GM13976 (cell line): ENCODE measurements around the gene CCL11.
"Not testable (repeated sequence)": the region's sequence is repeated elsewhere in the genome, so short reads cannot be mapped to it uniquely, and the experiment has no call there.

Source experiments
- DNase-seq: peaks from one replicate; pipeline ENCODE4 v3.0.0; 2012; ENCODE audit warnings: low spot score
- CTCF ChIP-seq: IDR thresholded peaks from 2 replicates; pipeline ENCODE4 v1.5.1; 2012; ENCODE audit warnings: borderline replicate concordance, mild to moderate bottlenecking; ENCODE audit not compliant: insufficient read depth; ENCODE audit errors: extremely low read depth, missing control alignments, control extremely low read depth
- in situ Hi-C: fragments of 300-500 bp; cut with MboI; formaldehyde crosslinking; loops from one replicate; pipeline ENCODE4 v1.12.0; 2022; ENCODE audit warnings: low sequenced_read_pairs, mixed read lengths, inconsistent platforms; ENCODE audit not compliant: unreplicated experiment

The CCL11 gene

GRCh38 chr17:34312080-34312479, 26.5 kb downstream of the CCL11 start:
- in situ Hi-C loops = no loop called here
- TF ChIP-seq CTCF = no peak
- DNase-seq = no peak

- in situ Hi-C loops = no loop called here
- no peak for DNase-seq
Observed at GRCh38 chr17:34313164-34313563, 27.6 kb downstream of the CCL11 start.

GRCh38 chr17:34314279-34314678, 28.7 kb downstream of the CCL11 start:
- no peak for DNase-seq
- in situ Hi-C loops = no loop called here

More at GRCh38 chr17:34313164-34313563, 27.6 kb downstream of the CCL11 start:
- TF ChIP-seq CTCF = no peak

GRCh38 chr17:34318474-34318873, 32.9 kb downstream of the CCL11 start:
- no peak for TF ChIP-seq CTCF
- no peak for DNase-seq
- in situ Hi-C loops = no loop called here

More at GRCh38 chr17:34314279-34314678, 28.7 kb downstream of the CCL11 start:
- TF ChIP-seq CTCF = no peak

GRCh38 chr17:34319039-34319483, 33.5 kb downstream of the CCL11 start, which contains the start of gene CCL8:
TSS of gene CCL8 (plus strand) at chr17:34319435. CDS start at chr17:34319502, 67 bp downstream.
- TF ChIP-seq CTCF = no peak
- no peak for DNase-seq
- in situ Hi-C loops = no loop called here

GRCh38 chr17:34321964-34322363, 36.4 kb downstream of the CCL11 start:
- no peak for TF ChIP-seq CTCF
- no peak for DNase-seq
- in situ Hi-C loops = no loop called here

GRCh38 chr17:34327580-34327979, 42.0 kb downstream of the CCL11 start:
- not testable (repeated sequence) for DNase-seq

More at GRCh38 chr17:34327580-34327979, 42.0 kb downstream of the CCL11 start:
- in situ Hi-C loops = not testable (repeated sequence)
